Gastrocnemius medialis (tissue), 4 donors: ENCODE measurements around the gene KIF3C.

Experiments used
- CTCF ChIP-seq, 5 experiments: fragments of 450-650 bp in 3 of 5; fragments of 200-600 bp in 2 of 5; sonication (generic) in 2 of 5; IDR thresholded peaks in 4 of 5; conservative IDR thresholded peaks in 1 of 5; 1 replicate in 4 of 5; 2 replicates in 1 of 5; pipeline ENCODE4 v1.5.1; 2016 to 2019; ENCODE audit warnings: antibody characterized with exemption in 5 of 5, mild to moderate bottlenecking in 3 of 5, moderate library complexity in 3 of 5
- POLR2A ChIP-seq, 2 donors: fragments of 450-650 bp; IDR thresholded peaks; one replicate each; pipeline ENCODE4 v1.6.1; 2017; ENCODE audit warnings: antibody characterized with exemption in 2 of 2, mild to moderate bottlenecking in 2 of 2, moderate library complexity in 2 of 2

- TF ChIP-seq CTCF (IDR thresholded peaks at IDR 0.05 in 4 of 5, conservative IDR thresholded peaks at IDR 0.05 in 1 of 5) (no peak), POLR2A (IDR thresholded peaks at IDR 0.05) (no peak)
Measured at GRCh38 chr2:25879133-25879730, 103.1 kb downstream of the KIF3C start.
